Cardiac fibroblast (primary cell): ENCODE results near the gene ELAC2.

Experiments used
- DNase-seq, 2 donors: peaks; one replicate each; pipeline versions ENCODE4 v3.0.0 to v3.0.0-alpha.2; 2010; ENCODE audit warnings: low read depth in 2 of 2
- H3K4me3 ChIP-seq, 2 donors: replicated peaks in 1 of 2; 1 replicate in 1 of 2; 2 replicates in 1 of 2; pipeline ENCODE4 v1.5.1; 2011; ENCODE audit warnings: low read depth in 2 of 2, low read length in 2 of 2, mild to moderate bottlenecking in 2 of 2, moderate library complexity in 1 of 2
- TF ChIP-seq, protein P1 (sequence below): IDR thresholded peaks from one replicate; pipeline ENCODE4 v1.5.1; 2011; ENCODE audit warnings: low read depth, mild to moderate bottlenecking, low read length, inconsistent platforms

The ELAC2 gene

DNA sequence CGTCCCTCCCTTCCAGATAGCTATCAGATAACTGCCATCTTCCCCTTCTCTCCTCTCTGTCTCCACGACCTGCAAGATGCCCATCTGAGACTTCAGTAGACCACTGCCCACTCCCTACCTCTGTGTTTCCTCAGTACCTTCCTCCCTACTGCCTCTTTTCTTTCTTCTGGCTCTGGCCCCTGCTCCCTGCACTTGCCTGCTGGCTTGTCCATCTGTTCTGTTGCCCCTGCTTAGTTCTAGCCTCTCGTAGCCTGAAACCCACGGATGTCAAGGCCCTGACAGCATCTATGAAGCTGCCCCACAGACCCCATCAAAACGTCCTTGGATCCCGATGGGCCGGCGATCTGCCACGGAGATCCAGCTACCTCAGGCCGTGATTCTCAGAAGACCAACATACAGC, 53.0 kb downstream of the ELAC2 start:
- no peak for DNase-seq
- H3K4me3 ChIP-seq = no peak overlapping the region
- TF ChIP-seq, protein P1, sequence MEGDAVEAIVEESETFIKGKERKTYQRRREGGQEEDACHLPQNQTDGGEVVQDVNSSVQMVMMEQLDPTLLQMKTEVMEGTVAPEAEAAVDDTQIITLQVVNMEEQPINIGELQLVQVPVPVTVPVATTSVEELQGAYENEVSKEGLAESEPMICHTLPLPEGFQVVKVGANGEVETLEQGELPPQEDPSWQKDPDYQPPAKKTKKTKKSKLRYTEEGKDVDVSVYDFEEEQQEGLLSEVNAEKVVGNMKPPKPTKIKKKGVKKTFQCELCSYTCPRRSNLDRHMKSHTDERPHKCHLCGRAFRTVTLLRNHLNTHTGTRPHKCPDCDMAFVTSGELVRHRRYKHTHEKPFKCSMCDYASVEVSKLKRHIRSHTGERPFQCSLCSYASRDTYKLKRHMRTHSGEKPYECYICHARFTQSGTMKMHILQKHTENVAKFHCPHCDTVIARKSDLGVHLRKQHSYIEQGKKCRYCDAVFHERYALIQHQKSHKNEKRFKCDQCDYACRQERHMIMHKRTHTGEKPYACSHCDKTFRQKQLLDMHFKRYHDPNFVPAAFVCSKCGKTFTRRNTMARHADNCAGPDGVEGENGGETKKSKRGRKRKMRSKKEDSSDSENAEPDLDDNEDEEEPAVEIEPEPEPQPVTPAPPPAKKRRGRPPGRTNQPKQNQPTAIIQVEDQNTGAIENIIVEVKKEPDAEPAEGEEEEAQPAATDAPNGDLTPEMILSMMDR = no peak

DNA sequence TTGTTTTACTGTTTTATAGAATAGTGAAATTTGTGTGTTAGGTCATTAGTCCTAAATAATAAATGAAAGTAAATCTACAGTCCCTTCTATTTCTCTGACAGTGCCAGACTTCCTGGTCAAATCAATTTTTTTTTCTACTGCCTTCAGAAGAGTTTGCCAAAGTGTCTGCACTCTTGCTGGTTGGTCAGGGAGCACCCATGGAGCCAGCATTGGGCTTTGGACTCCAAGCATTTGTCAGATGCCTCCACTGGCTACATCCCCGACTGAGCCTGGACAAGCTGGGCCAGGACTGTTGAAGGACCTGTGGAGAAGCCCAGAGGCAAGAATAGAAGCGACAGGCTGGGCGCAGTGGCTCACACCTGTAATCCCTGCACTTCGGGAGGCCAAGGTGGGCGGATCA, 53.7 kb downstream of the ELAC2 start:
- DNase-seq = no peak

DNA sequence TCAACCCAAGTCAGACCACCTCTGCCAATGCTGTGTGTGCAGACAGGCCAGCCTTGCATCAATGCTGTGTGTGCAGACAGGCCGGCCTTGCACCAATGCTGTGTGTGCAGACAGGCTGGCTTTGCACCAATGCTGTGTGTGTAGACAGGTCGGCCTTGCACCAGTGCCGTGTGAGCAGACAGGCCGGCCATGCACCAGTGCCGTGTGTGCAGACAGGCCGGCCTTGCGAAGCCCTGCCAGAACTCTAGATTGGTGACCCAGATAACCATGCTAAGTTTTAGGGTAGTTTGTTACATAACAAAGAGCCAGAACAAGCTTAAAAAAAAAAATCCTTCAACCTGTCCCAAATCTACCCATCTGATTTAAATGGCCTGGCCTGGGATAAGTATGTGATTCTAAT, 54.3 kb downstream of the ELAC2 start:
- TF ChIP-seq, protein P1 = no peak
- no peak overlapping the region for H3K4me3 ChIP-seq
- DNase-seq = no peak

More for the DNA sequence above, 53.7 kb downstream of the ELAC2 start:
- TF ChIP-seq, protein P1 = no peak
- no peak overlapping the region for H3K4me3 ChIP-seq

DNA sequence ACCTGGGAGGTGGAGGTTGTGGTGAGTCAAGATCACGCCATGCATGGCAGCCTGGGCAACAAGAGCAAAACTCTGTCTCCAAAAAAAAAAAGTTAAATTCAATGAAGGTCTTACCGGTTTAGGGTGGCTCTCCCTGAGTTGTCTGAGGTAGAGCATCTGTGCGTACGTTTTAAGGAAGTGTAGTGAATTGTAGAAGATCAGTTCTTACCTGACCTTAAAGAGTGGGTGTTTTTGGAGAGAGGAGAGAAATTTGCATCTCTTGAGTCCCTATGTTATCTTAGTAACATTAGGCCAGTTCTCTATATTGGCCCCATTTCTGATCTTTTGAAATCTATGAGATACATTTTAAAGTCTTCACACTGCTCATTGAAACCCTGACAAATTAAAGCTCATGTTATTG, 56.2 kb downstream of the ELAC2 start:
- DNase-seq = no peak
- TF ChIP-seq, protein P1 = no peak
- no peak overlapping the region for H3K4me3 ChIP-seq

DNA sequence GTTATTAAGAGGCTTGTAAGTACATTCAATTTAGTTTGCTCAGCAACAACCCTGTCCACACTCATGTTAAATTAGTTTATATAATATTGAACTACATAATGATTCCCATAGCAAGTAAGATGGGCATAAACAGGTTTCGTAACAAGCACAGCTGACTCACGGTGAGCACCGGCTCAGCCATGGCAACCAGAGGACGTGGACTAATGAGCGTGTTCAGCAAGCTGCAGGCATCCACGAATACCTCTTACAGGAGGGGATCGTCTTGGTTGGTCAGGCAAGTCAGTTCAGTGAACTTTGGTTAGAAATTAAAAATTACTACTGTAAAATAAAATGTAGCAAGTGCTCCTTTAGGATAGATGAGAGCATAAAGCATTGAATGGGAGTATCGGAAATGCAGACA, 58.4 kb downstream of the ELAC2 start:
- TF ChIP-seq, protein P1 = no peak
- peak; percentile 31 to 68 for DNase-seq
- no peak overlapping the region for H3K4me3 ChIP-seq

DNA sequence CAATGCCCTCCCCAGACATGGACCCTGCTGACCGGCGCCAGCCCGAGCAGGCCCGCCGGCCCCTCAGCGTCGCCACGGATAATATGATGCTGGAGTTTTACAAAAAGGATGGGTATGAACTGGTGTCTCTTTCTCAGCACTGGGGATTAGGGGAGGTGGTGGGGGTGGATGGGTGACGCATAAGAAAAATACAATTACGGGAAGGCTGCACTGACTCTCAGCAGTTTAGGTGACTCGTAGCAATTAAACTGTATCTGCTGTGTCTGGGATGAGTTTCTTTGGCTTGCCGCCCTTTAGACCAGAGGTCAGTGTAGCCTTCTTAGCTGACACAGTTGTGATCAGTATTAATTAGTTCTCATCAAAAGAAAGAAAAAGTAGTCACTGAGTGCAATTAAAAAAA, 59.0 kb downstream of the ELAC2 start:
- DNase-seq = peak; percentile 3 to 38
- TF ChIP-seq, protein P1 = no peak

DNA sequence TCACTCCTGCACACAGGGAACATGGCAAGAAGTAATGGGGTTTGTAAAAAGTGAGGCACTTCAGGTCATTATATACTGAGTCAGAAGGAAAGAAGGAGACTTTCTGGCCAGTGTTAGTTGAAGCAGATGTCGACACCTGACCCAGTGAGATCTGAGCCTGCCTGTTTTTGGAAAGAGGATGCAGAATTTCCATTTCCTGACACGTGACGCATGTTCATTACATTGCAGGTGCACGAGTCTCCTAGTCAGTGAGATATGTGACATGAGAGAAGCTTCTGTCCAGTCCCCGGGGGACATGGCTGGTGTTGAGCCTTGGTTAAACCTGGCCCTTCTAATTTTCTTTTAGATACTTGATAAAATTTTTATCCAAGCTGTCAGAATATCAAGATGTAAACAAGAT, 62.3 kb downstream of the ELAC2 start:
- no peak for DNase-seq
- TF ChIP-seq, protein P1 = no peak
- H3K4me3 ChIP-seq = no peak overlapping the region

More for the DNA sequence above, 59.0 kb downstream of the ELAC2 start:
- no peak overlapping the region for H3K4me3 ChIP-seq
